Smooth muscle cell of the brain vasculature (primary cell): ENCODE results near the gene OR52E8.

Source experiments
- DNase-seq: peaks from one replicate; pipeline ENCODE4 v3.0.0-alpha.2; 2012; ENCODE audit warnings: low read depth, low spot score

OR52E8 gene

DNA sequence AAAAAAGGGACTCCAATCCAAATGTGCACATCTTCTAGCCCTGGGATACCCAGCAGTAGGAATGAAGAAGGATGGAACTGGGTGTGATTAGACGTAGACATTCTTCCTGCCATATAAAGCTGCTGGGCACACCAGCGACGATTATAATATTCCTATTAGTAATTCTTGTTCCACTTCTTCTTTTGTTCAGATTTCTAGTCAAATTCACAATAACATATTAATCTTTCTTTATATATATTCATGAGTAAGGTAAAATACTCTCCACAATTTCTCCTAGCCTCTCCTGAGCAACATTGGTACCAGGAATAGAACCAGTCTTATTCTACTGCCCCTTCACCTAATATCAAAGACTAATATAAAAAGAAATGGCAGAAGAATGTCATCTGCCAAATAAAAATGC is at the start of gene OR52E8:
OR52E8 (minus strand) TSS at position 101 of the 400 bp plus-strand sequence; CDS start at position 101, 0 bp downstream.
- no peak for DNase-seq

DNA sequence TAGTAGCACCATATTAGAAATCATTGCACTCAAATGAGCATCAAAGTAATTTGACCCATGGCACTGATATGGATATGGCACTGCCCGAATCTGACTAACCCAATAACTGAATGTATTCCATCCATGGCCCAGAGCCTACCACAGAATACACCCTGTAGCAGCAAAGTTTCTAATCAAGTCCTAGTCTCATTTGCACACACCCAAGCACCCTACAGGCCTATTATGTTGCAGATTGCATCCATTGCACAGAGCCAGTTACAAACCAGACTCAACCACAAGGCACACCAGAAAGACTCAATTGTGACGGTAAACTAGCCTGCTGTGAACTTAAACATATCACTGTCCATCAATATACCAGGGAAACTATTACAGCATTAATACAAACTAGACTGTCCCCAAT is 42.0 kb upstream of the OR52E8 start:
- no peak for DNase-seq

DNA sequence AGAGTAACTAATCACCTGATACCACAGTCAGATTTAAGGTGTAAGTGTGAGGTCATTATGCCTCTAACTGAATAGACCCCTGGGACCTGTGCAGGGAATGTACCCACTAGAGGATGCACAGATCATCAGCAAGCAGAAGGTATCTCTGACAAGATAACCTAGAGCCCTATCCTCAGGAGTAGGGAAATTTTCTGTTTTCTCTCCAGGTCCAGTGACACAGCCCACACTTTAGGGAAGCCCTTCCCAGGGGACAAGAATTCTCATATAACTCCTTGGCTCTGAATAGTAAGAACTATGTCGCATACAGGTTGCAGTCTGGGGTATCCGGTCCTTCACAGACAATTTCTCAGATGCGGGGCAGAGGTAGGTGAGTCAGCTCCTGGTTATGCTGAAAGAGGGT is 35.4 kb upstream of the OR52E8 start, which contains the start of gene OR52E5:
OR52E5 (plus strand) TSS at position 301 of the 400 bp plus-strand sequence. CDS start 7,569 bp downstream, outside the sequence.
- no peak for DNase-seq

DNA sequence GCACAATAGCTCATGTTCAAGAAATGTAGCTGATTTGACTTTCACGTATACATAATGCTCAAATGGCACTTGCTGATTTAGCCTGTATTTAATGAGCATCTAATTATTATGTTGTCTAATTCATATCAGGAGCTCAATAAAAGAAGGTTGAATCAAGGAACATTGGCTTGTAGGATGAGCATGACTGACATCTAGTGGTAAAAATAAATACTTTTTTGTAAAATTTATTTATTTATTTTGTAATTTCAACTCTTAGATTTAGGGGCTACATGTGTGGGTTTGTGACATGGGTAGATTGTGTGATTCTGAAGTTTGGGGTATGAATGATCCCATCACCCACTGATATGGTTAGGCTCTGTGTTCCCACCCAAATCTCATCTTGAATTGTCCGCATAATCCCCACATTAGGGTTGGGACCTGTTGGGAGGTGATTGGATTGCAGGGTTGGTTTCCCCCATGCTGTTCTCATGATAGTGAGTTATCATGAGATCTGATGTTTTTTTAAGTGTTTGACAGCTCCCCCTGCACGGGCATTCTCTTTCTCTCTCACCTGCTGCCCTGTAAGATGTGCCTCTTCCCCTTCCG is 33.8 kb upstream of the OR52E8 start:
- no peak for DNase-seq

DNA sequence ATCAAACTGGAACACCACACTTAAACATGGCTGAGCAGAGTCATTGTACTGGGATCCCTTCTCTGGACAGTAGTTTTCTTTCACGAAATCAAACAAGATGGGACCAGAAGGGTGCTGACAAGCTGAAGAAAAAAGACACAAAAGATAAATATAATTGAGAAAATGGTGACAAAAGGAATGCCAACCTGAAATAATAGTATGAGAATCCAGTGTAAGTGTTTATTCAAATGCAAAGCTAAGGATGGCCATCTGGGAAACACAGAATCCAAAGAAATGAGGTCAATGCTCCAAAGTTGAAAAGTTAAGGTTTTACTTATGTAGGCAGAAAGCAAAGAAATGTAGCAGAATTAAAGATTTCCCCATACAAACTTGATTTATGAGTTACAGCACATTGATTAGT is 30.2 kb upstream of the OR52E8 start:
- DNase-seq: no peak

DNA sequence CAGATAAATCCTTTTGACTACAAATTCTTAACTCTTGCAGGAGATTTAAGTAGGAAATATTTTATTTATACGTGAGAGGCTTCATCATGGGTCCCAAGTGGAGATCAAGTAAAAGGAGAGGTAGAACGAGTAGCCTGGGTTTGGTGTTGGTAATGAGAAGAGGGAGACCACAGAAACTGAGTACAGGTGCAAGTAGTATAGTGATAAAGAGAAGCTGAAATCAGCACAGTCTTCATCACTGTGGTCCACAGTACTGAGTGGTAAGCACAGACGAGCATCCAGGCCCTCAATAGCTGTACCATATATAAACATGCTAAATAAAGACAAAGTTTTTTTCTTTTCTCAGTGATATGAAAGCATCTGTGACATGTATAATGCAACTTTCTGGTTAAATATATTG is 29.7 kb upstream of the OR52E8 start:
- no peak for DNase-seq

DNA sequence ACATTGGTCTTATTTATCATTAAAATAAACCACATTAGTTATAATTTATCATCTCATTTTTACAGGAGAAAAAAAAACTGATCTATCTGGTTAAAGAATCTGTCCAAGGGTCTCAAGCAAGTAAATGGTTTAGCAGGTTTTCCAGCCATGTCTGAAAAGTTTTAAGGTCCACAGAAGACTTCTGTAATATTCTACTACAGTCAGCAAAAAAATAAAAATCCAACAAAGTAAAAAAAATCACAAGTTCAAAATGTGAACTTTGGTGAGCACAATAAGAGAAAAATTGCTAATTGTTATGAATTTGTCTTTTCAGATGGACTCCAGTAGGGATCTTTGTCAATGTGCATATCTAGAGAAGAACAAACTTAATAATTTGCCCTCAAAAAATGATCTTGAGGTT is 24.3 kb upstream of the OR52E8 start:
- no peak for DNase-seq

DNA sequence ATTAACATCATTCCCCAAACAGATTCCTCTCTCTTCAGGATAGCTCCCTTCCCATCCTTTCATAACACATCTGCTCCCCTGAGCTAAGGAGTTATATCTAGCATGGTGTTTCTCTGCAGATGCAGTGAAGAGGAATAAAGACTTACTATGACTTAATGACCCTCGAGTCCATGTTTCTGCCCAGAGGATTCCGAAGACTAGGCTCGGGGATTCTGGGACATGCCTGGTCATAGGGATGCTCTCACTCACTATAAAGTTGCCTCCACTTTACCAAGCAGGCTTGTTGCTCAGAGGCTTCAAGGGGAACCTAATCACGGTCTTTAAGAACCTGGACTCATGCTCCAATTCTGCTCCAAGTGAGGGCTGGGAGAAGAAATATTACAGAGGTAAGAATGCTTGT is 22.8 kb upstream of the OR52E8 start, which contains the start of gene OR52E4:
OR52E4 (plus strand) TSS at position 301 of the 400 bp plus-strand sequence. CDS start 3,664 bp downstream, outside the sequence.
- DNase-seq: no peak

DNA sequence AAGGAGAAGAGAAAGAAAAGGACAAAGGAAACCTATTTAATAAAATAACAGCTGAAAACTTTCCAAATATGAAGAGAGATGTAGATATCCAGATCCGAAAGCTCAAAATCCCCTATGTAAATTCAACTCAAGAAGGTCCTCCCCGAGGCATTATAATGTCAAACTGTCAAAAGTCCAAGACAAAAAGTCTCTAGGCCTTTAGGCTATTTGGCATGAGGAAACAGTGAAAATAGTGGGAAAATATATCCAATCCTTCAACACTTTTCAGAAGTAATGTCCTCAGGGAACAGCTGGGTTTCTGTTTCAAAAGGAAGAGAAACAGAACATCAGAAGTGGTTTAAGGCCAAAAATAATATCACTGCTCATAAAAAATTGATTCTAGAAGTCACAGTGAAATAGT is 21.1 kb upstream of the OR52E8 start:
- no peak for DNase-seq

DNA sequence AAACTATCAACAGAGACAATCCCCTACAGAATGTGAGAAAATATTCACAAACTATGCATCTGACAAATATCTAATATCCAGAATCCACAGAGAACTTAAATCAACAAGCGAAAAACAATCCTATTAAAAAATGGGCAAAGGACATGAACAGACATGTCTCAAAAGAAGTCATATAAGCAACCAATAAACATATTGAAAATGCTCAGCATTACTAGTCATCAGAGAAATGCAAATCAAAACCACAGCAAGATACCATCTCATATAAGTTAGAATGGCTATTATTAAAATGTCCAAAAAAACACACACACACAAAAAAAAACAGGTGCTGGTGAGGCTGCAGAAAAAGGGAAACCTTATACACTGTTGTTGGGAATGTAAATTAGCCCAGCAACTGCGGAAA is 8.3 kb upstream of the OR52E8 start:
- no peak for DNase-seq

DNA sequence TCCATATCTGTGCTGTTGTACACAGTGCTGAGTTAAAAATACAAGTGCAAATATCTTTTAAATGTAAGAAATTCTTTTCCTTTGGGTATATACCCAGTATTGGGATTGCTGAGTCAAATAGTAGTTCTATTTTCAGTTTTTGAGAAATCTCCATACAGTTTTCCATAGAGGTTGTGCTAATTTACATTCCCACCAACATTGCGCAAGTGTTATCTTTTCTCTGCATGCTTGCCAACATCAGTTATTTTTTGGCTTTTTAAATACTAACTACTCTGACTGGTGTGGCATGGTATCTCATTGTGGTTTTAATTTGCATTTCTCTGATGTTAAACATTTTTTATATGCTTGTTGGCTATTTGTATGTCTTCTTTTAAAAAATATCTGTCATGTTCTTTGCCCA is 6.5 kb downstream of the OR52E8 start:
- no peak for DNase-seq

DNA sequence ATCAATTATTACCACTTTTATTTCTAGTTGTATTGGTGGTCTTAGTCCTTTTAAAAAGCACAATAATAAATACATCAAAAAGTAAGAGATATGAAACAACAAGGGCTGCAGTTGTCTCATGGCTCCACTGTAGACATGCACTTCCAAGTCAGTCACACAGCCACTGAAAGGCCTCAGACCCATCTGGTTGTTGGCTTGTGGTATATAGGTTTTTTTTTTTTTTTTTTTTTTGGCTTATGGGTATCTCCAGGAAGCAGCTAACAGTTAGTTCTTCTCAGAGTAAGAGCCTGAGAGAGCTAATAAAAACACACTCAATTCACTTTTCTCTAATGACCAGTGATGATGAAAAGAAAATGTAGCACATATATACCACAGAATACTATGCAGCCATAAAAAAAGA is 9.8 kb downstream of the OR52E8 start:
- DNase-seq: no peak

DNA sequence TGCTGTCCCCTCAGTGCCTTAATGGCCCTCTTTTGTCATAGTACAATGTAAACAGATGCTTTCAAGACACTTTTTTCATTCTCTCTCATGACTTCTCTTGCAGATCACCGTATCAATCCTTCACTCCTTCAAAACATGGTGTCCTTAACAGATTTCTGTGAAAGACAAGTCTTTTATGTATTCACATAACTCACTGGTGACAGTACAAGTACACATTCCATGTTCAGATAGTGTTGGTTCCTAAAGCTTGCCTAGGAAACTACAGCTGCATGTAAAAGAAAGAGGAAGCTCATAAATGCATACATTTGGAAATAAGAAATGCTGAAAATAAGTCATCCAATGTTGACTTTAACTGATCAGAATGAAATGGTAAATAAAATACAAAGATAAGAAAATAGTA is 10.8 kb downstream of the OR52E8 start:
- DNase-seq: no peak

DNA sequence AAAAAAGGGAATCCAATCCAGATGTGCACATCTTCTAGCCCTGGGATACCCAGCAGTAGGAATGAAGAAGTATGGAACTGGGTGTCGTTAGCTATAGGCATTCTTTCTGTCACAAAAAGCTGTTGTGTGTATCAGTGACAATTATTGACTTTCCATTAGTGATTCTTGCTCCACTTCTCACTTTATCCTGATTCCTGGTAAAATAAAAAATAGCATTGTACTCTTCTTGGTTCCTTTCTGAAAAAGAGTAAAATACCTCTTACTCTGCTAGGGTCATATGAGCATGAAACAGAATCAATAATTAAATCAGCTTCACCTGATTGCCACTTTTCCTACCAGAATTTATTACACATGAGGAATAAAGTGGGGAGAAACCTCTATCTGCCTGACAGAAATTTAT is 15.7 kb downstream of the OR52E8 start, which contains the start of gene OR52E6:
OR52E6 (minus strand) TSS at position 101 of the 400 bp plus-strand sequence; CDS start at position 101, 0 bp downstream.
- DNase-seq: no peak

DNA sequence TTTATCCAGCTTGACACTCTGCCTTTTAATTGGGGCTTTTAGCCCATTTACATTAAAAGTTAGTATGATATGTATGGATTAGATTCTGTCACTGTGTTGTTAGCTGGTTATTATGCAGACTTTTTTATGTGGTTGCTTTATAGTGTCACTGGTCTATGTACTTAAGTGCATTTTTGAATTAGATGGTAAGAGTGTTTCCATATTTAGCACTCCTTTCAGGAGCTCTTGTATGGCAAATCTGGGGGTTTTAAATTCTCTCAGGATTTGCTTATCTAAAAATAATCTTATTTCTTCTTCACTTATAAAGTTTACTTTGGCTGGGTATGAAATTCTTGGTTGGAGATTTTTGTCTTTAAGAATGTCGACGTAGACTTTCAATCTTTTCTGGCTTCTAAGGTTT is 19.8 kb downstream of the OR52E8 start:
- no peak for DNase-seq

DNA sequence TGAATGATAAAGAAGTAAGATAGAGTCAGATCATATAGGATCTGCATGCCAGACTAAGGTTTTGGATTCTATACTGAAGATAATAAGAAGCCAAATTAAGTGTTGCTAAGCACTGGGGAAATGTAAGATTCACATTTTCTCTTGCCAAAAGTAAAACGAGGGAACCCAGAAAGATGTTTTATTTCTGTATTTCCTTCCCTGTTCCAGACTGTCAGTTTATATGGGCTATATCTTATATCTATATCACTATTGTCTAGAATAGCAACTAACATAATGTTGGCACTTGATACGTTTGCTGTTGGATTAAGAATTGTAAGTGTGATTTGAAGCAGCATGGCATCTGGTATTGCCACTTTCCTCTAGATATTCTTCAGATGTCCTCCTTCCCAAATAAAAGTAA is 24.0 kb downstream of the OR52E8 start:
- DNase-seq: no peak

DNA sequence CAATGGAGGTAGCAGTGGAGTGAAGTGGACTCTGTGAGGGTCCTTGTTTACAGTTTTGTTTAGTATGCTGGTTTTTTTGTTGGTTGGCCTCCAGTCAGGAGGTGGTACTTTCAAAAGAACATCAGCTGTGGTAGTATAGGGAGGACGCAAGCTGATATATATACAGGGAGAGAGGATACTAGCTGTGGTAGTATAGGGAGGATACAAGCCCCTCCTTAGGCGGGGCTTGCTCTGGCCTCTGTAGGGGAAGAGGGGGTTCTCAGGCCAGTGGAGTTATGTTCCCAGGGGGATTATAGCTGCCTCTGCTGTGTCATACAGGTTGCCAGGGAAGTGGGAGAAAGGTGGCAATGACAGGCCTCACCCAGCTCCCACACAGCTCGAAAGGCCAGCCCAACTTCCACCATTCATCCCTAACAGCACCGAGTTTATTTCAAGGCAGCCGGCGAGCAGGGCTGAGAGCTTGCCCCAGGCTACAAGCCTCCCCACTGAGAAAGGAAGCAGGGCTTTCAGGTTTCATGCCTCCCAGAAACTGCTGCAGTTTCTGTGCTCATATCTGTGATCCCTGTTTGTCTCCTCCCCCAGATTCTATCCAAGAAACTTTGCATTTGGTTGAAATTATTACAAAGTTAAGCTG is 26.2 kb downstream of the OR52E8 start:
- no peak for DNase-seq

DNA sequence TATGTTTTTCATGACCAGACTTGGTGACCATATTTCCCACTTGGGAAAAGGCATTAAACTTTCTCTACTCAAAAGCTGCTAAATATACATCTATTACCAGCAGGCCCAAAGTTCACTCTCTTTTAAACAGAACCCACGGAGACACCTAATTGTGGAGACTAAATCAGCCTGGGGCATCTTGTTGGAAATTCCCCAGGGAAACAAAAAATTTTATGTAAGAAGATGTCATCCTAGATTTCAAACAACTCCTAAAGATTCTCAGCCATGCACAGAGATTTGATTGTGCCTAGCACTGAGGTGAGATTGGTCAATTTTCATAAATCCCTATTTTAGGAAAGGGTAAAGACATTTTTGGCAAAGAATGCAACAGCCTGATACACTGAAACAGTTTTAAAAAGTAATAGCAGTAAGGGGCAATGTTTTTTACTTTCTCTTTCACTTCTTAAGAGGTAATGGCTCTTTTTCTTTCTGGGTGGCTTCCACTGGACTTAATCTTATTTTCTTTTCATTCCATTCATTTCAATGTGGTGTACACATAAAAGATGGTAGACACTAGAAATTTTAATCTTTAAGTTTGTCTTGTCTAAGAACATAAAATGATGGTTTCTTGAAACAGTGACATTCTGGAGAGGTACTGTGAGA is 39.1 kb downstream of the OR52E8 start:
- no peak for DNase-seq

DNA sequence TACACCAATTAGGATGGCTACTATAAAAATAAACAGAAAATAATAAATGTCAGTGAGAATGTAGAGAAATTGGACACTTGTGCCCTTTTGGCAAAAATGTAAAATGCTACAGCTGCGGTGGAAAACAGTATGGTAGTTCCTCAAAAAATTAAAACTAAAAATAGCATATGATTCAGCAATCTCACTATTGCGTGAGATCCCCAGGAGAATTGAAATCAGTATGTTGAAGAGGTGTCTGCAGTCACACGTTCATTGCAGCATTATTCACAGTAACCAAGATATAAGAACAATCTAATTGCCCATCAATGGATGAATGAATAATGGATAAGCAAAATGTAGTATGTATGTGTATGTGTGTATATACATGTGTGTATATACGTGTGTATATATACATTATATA is 42.0 kb downstream of the OR52E8 start:
- DNase-seq: no peak

DNA sequence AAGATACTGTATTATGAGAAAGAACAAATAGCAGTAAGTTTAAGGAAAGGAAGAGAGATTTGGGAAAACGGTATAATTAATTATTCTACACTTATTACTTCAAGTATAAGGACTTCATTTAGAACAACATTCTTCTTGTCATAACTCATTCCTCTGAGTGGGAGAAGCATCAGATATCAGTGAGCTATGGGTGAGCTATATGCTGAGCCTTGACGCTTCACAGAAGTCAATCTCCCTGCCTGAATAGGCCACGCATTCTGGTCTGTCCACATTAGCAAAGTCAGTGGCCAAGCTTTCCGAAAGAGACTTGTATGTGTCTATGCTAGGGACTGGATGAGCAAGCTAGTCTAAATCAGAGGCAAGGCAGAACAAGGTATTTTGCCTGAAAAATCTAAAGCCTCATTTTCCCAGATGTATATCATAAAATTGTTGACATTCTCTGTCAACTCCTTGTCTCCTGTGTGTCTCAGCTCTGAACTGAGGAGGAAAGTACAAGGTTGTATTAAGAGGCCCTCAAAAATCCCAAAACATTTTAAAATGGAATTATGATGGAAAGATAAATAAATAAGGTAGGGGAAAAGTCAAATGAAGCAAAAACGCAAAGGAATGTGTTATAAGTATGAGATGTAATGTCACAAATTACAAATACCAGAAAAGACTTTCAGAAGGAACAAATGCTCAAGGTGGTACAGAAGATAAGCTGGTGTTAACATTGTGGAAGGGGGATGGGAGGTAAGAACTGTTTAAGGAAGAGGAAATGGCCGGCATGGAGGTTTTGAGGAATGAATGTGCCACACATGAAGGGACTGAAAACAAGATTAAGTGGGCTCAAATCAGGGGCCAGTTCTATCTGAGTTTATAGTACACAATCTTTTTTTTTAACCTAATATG is 47.3 kb downstream of the OR52E8 start:
- no peak for DNase-seq

DNA sequence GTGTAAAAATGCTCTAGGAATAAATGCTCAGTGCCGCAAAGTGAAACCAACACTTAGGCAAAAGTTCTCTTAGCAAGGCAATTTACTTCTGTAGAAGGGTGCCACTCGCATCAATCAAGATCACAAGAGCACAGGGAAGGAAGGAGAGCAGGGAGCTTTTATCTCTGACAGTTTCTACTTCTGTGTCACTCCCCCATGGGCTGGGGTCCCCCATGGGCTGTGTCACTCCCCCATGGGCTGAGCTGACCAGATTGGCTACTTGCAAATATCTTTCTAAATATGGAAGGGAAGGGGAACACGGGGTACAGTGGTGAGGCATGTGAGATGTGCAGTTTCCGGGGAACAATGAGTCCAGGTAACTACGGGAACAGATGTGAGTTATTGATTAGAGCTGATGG is 48.4 kb downstream of the OR52E8 start:
- DNase-seq: no peak
